Motor neuron (in vitro differentiated cells): Measurements from ENCODE around the gene TSFM. TPM values are rescaled to one million over a fixed set of nuclear protein-coding genes. Genes with fewer than 3 reads are reported as not detected.

Experiments used
- ATAC-seq, 8 experiments: fragments of 200-7000 bp; cut with Tn5 transposase; replicated peaks in 6 of 8; 2 replicates each; pipeline ENCODE4 v1.8.0; 2021; ENCODE audit warnings: mild to moderate bottlenecking in 8 of 8, moderate library complexity in 8 of 8
- H3K27ac ChIP-seq, 2 donors: fragments of 250-450 bp; sonication (Bioruptor Pico); 2 replicates each; pipeline ENCODE4 v1.9.0; 2021; ENCODE audit warnings: antibody characterized with exemption in 2 of 2, mild to moderate bottlenecking in 2 of 2, moderate library complexity in 1 of 2
- H3K4me1 ChIP-seq, 2 donors: fragments of 250-450 bp; sonication (Bioruptor Pico); replicated peaks in 1 of 2; 2 replicates each; pipeline ENCODE4 v1.6.1; 2021; ENCODE audit warnings: antibody characterized with exemption in 2 of 2, mild to moderate bottlenecking in 2 of 2, moderate library complexity in 1 of 2
- H3K4me3 ChIP-seq, 5 donors: fragments of 250-450 bp; sonication (Bioruptor Pico); 2 replicates each; pipeline ENCODE4 v1.9.0; 2021; ENCODE audit warnings: antibody characterized with exemption in 5 of 5, mild to moderate bottlenecking in 5 of 5, moderate library complexity in 4 of 5
- WGBS, 10 experiments: fragments of 450-650 bp; shearing (Covaris generic); methylation state at CpG; one replicate each; pipeline ENCODE4 v1.0.0; 2022; 5-methylcytosine and 5-hydroxymethylcytosine counted together
- in situ Hi-C, 9 experiments: fragments of 400-800 bp; cut with MboI; loops; one replicate each; pipeline ENCODE4 v1.15.0; 2021; ENCODE audit warnings: low sequenced_read_pairs in 9 of 9, low pct_unique_long_range_greater_than_20kb in 2 of 9; ENCODE audit not compliant: unreplicated experiment in 9 of 9
- total RNA-seq, 8 experiments: library from RNA; unstranded; fragments of 300-600 nt; gene quantifications; 2 replicates each; pipeline versions ENCODE4 v1.2.3 to v1.2.4, GENCODE V29; 2022

TSFM gene
- total RNA-seq, 8 experiments from 2014 or later = 15.2 to 39.7 (median 24.3) TPM

DNA sequence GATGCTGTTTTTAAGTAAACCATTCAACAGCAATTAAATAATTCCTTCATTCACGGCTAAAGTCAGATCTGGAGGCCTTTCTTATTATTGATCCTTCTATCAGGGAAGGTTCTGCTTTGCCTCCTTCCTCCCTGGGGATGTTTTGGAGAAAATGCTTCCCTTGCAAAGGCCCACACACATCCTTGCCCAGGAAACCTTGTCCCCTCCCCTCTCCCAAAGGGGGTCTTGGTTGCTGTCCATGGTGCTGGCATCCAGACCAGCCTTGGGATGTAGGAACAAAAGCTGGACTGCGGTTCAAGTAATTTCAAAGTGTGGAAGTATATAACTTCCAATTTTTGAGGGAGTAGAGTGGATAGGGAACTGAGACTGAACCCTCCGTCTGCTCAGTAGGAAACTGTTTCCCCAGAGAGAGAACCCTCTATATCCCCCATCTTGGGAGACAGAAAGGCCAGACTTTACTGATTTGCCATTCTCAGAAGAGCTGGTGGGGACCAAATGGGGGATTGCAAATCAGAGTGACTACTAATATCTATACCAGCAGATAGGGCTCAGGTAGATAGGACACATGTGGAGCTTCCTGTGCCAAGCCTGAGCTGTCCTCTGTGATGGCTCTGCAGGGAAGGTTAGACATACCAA lies 22.1 kb upstream of the TSFM start:
- ATAC-seq = no peak

GRCh38 chr12:57761391-57761998 lies 21.1 kb upstream of the TSFM start:
- in situ Hi-C loops = no loop called here
- peaks cover 2 to 10% of the 10 kb centered on the region in 2 donors for H3K4me1 ChIP-seq
- H3K4me3 ChIP-seq = no peak overlapping the region
- H3K27ac ChIP-seq = no peak overlapping the region
- WGBS, 10 experiments = 40 to 100% (median 91%) methylated on average over 1 to 3 of the region's 4 CpGs; no CpG with 5 or more reads in 4 of the 10 experiments
- no peak for ATAC-seq

More for the DNA sequence above, 22.1 kb upstream of the TSFM start:
- peaks cover 3 to 7% of the 10 kb centered on the region in 2 donors for H3K4me1 ChIP-seq
- H3K27ac ChIP-seq = no peak overlapping the region
- no peak overlapping the region for H3K4me3 ChIP-seq
- in situ Hi-C loops = no loop called here
- 60 to 100% (median 83%) methylated on average over 1 to 3 of the region's 3 CpGs; no CpG with 5 or more reads in 1 of the 10 experiments for WGBS, 10 experiments

DNA sequence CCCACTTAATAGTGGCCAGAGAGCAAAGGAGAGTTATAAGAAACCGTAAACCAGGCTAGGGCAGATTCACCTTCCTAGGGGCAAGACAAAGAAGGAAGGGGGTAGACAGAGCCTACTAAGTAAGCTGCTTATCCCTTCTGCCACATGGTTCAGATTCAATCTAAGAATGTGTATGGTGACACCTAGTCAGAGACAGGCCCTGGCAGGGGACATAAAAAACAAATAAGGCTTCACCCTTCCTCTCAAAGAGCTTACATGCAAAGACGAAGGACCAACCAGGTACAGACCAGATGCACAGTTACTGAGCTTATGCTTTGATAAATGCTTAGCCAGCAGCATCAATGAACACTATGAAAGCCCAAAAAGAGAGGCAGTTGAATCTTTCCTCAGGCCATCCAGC lies 20.1 kb upstream of the TSFM start:
- WGBS, 10 experiments = 17 to 100% (median 76%) methylated on average over 1 to 2 of the region's 2 CpGs; no CpG with 5 or more reads in 1 of the 10 experiments
- no peak for ATAC-seq
- no peak overlapping the region for H3K4me3 ChIP-seq
- H3K27ac ChIP-seq = no peak overlapping the region
- peaks cover 6 to 14% of the 10 kb centered on the region in 2 donors for H3K4me1 ChIP-seq
- in situ Hi-C loops = no loop called here

- in situ Hi-C loops = no loop called here
- Histone ChIP-seq H3K27ac (no peak overlapping the region), H3K4me3 (no peak overlapping the region), H3K4me1 (peaks cover 6 to 14% of the 10 kb centered on the region in 2 donors)
- ATAC-seq = no peak
- WGBS, 10 experiments = 29 to 93% (median 76%) methylated on average over 1 to 5 of the region's 6 CpGs; no CpG with 5 or more reads in 2 of the 10 experiments
Measured at GRCh38 chr12:57763881-57764661, 18.5 kb upstream of the TSFM start.

GRCh38 chr12:57764662-57765002 lies 18.0 kb upstream of the TSFM start:
- peak in 3 of 8 experiments; percentile 3 to 20 (median 3) for ATAC-seq
- peak overlapping the region in 1 of 5 donors; percentile 30 for H3K4me3 ChIP-seq

GRCh38 chr12:57765003-57765697 lies 17.4 kb upstream of the TSFM start:
- peak overlapping the region in 3 of 5 donors; percentile 6 to 30 (median 14) for H3K4me3 ChIP-seq
- 0 to 20% (median 5%) methylated on average over 1 to 30 of the region's 60 CpGs; no CpG with 5 or more reads in 1 of the 10 experiments for WGBS, 10 experiments
- H3K27ac ChIP-seq = no peak overlapping the region
- ATAC-seq = peak; percentile 47 to 75 (median 66)
- in situ Hi-C loops = no loop called here
- peaks cover 6 to 14% of the 10 kb centered on the region in 2 donors for H3K4me1 ChIP-seq

More at GRCh38 chr12:57764662-57765002, 18.0 kb upstream of the TSFM start:
- Histone ChIP-seq H3K4me1 (peaks cover 6 to 14% of the 10 kb centered on the region in 2 donors), H3K27ac (no peak overlapping the region)
- 20 to 57% (median 31%) methylated on average over 6 to 8 of the region's 17 CpGs; no CpG with 5 or more reads in 5 of the 10 experiments for WGBS, 10 experiments
- in situ Hi-C loops = no loop called here

GRCh38 chr12:57765698-57766463 lies 16.7 kb upstream of the TSFM start:
- no peak overlapping the region for H3K27ac ChIP-seq
- peak overlapping the region in 2 of 5 donors; percentile 6 to 30 for H3K4me3 ChIP-seq
- in situ Hi-C loops = no loop called here
- ATAC-seq = peak; percentile 3 to 39 (median 24)
- WGBS, 10 experiments = 0 to 20% (median 8%) methylated on average over 1 to 9 of the region's 40 CpGs; no CpG with 5 or more reads in 2 of the 10 experiments
- peaks cover 7 to 15% of the 10 kb centered on the region in 2 donors for H3K4me1 ChIP-seq

GRCh38 chr12:57766464-57767304 lies 15.9 kb upstream of the TSFM start, which contains the start of gene CYP27B1:
CYP27B1 (minus strand) TSS chr12:57767078; CDS start chr12:57767041, 37 bp downstream.
- WGBS, 10 experiments = 0 to 20% (median 4%) methylated on average over 1 to 20 of the region's 38 CpGs; no CpG with 5 or more reads in 2 of the 10 experiments
- Histone ChIP-seq H3K4me1 (peaks cover 13 to 20% of the 10 kb centered on the region in 2 donors), H3K4me3 (peak within 1 kb of the TSS in 2 of 5 donors; percentile 15 to 30), H3K27ac (no peak within 1 kb of the TSS)
- peak; percentile 3 to 57 (median 50) for ATAC-seq
- in situ Hi-C loops = no loop called here

GRCh38 chr12:57767305-57767698 lies 15.3 kb upstream of the TSFM start:
- Histone ChIP-seq H3K27ac (no peak overlapping the region), H3K4me3 (no peak overlapping the region), H3K4me1 (peaks cover 13 to 20% of the 10 kb centered on the region in 2 donors)
- ATAC-seq = no peak
- in situ Hi-C loops = no loop called here

DNA sequence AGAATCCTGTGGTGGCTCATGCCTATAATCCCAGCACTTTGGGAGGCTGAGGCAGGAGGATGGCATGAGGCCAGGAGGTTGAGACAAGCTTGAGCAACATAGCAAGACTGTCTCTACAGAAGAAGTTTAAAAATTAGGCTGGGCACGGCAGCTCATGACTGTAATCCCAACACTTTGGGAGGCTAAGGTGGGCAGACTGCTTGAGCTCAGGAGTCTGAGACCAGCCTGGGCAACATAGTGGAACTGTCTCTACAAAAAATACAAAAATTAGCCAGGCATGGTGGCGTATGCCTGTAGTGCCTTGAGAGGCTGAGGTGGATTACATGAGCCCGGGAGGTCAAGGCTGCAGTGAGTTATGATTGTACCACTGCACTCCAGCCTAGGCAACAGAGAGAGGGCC lies 14.7 kb upstream of the TSFM start:
- 53 to 100% (median 93%) methylated on average over 1 to 3 of the region's 3 CpGs; no CpG with 5 or more reads in 2 of the 10 experiments for WGBS, 10 experiments
- H3K4me3 ChIP-seq = no peak overlapping the region
- in situ Hi-C loops = no loop called here
- ATAC-seq = no peak
- no peak overlapping the region for H3K27ac ChIP-seq
- H3K4me1 ChIP-seq = peaks cover 13 to 20% of the 10 kb centered on the region in 2 donors

DNA sequence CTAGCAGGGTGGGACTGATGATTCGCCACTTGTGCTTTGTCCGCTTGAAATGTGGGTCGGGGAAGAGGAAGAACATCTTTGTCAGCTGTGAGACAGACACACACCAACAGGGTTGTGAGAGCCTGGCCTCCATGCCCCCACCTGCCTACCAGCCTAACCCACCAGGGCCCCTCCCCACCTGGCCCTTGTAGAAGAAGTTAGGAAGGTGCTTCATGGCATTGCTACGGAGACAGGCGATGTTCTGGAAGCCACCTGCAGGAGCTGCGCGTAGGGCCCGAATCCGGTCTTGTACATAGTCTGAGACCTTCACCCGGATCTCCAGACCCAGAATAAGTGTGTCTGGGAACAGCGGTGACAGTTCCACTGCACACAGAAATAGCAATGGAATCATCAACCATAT lies 13.0 kb upstream of the TSFM start:
- H3K27ac ChIP-seq = no peak overlapping the region
- in situ Hi-C loops = no loop called here
- 96 to 100% (median 100%) methylated on average over 1 to 6 of the region's 11 CpGs; no CpG with 5 or more reads in 1 of the 10 experiments for WGBS, 10 experiments
- no peak overlapping the region for H3K4me3 ChIP-seq
- no peak for ATAC-seq
- H3K4me1 ChIP-seq = peaks cover 19 to 24% of the 10 kb centered on the region in 2 donors
